ENCODE results near the gene SPN. TPM values are rescaled to one million over a fixed set of nuclear protein-coding genes. Genes with fewer than 3 reads are reported as not detected.
A peak's percentile ranks its signal among the peaks of the same experiment; 100 is the strongest.

The SPN gene
- total and polyA plus RNA-seq, 9 of the 15 experiments (the other 6 are each of a cell fraction or from before 2014, with no cell fraction given), result 24.3 to 225 (median 79.4) TPM

- TF ChIP-seq HMG20A (CRISPR knock-in tag; conservative IDR thresholded peaks at IDR 0.05) (no peak), NFIX (CRISPR knock-in tag; IDR thresholded peaks at IDR 0.05; ENCODE audit: low read depth) (no peak), ZNF583 (CRISPR knock-in tag; IDR thresholded peaks at IDR 0.05) (no peak), NR2C2 (CRISPR knock-in tag; IDR thresholded peaks at IDR 0.05) (no peak), NR2C2 (tag; IDR thresholded peaks at IDR 0.05) (peak; percentile 63), NFYB (IDR thresholded peaks at IDR 0.05; ENCODE audit: extremely low read depth, insufficient read length) (peak; percentile 11), HDAC2 (IDR thresholded peaks at IDR 0.05) (0 out of 2 replicates have a peak, but pooled peaks have one; percentile 21), HDGF (IDR thresholded peaks at IDR 0.05) (no peak), TSHZ1 (CRISPR knock-in tag; IDR thresholded peaks at IDR 0.05) (no peak), TFAM (CRISPR knock-in tag; conservative IDR thresholded peaks at IDR 0.05) (no peak), ARNT (IDR thresholded peaks at IDR 0.05) (no peak), GTF2A2 (tag; IDR thresholded peaks at IDR 0.05) (no peak), ARID3B (CRISPR knock-in tag; IDR thresholded peaks at IDR 0.05; ENCODE audit: borderline replicate concordance) (no peak), MEF2D (tag; conservative IDR thresholded peaks at IDR 0.05; ENCODE audit: low read depth) (no peak), PCBP2 (IDR thresholded peaks at IDR 0.05; ENCODE audit: low read depth, low read length, poor library complexity, severe bottlenecking) (no peak), PRDM10 (IDR thresholded peaks at IDR 0.05; ENCODE audit: partially characterized antibody) (peak; percentile 89), EWSR1 (IDR thresholded peaks at IDR 0.05; ENCODE audit: borderline replicate concordance, low read depth, partially characterized antibody) (no peak), MCM2 (IDR thresholded peaks at IDR 0.05; ENCODE audit: low read depth) (no peak), HNRNPH1 (optimal IDR thresholded peaks at IDR 0.05; ENCODE audit: low read depth, low read length) (no peak), ZNF644 (tag; IDR thresholded peaks at IDR 0.05; ENCODE audit: low read depth) (no peak)
Observed at GRCh38 chr16:29675811-29676643, 13.0 kb downstream of the SPN start (continued).
